ENCODE results near the gene SPDYE8.
"Not testable (repeated sequence)": the region's sequence is repeated elsewhere in the genome, so short reads cannot be mapped to it uniquely, and the experiment has no call there.

The SPDYE8 gene

GRCh38 chr7:72971505-72971904, 58.1 kb downstream of the SPDYE8 start:
- not testable (repeated sequence) for ATAC-seq (ENCODE audit: low read depth); DNase-seq (ENCODE audit: low spot score in 2 of 2); H3K27me3 Mint-ChIP-seq; H3K27ac Mint-ChIP-seq; H3K4me1 Mint-ChIP-seq; H3K4me3 Mint-ChIP-seq; H3K36me3 Mint-ChIP-seq; H3K9me3 Mint-ChIP-seq
